Stimulated activated CD8-positive, alpha-beta memory T cell treated with anti-CD3 and anti-CD28 coated beads, Interleukin-4, amount 100 ng/mL, for 1 hour (primary cell): ENCODE results near the gene BIRC6.

ENCODE experiments used
- DNase-seq, 2 donors: peaks; one replicate each; pipeline ENCODE4 v3.0.0-alpha.2; 2020; ENCODE audit warnings: low read depth in 2 of 2, low spot score in 1 of 2

BIRC6 gene

GRCh38 chr2:32372519-32373182 is 15.8 kb downstream of the BIRC6 start:
- no peak for DNase-seq

GRCh38 chr2:32375228-32375892 is 18.5 kb downstream of the BIRC6 start:
- no peak for DNase-seq

- DNase-seq, result no peak
These were observed 19.9 kb downstream of the BIRC6 start for GRCh38 chr2:32376756-32377155.

- DNase-seq, result no peak
These were observed 21.1 kb downstream of the BIRC6 start for GRCh38 chr2:32377928-32378327.

- DNase-seq, result no peak
These were observed 22.5 kb downstream of the BIRC6 start for GRCh38 chr2:32379352-32379751.

GRCh38 chr2:32383858-32384257 is 27.0 kb downstream of the BIRC6 start:
- no peak for DNase-seq

GRCh38 chr2:32384529-32384928 is 27.7 kb downstream of the BIRC6 start:
- DNase-seq, result no peak

GRCh38 chr2:32386739-32387138 is 29.9 kb downstream of the BIRC6 start:
- DNase-seq, result no peak

GRCh38 chr2:32399221-32399620 is 42.4 kb downstream of the BIRC6 start:
- DNase-seq, result no peak

- no peak for DNase-seq
These were observed 45.3 kb downstream of the BIRC6 start for GRCh38 chr2:32402091-32402490.

GRCh38 chr2:32403782-32404181 is 47.0 kb downstream of the BIRC6 start:
- no peak for DNase-seq

GRCh38 chr2:32404691-32405090 is 47.9 kb downstream of the BIRC6 start:
- DNase-seq, result no peak

- no peak for DNase-seq
These were observed 59.7 kb downstream of the BIRC6 start for GRCh38 chr2:32416519-32416918.

- no peak for DNase-seq
These were observed 60.8 kb downstream of the BIRC6 start for GRCh38 chr2:32417659-32418058.

GRCh38 chr2:32418778-32419177 is 62.0 kb downstream of the BIRC6 start:
- DNase-seq, result no peak

- DNase-seq, result no peak
These were observed 65.3 kb downstream of the BIRC6 start for GRCh38 chr2:32422133-32422532.

- DNase-seq, result no peak
These were observed 66.7 kb downstream of the BIRC6 start for GRCh38 chr2:32423536-32423935.

GRCh38 chr2:32424739-32425138 is 67.9 kb downstream of the BIRC6 start:
- no peak for DNase-seq

- no peak for DNase-seq
These were observed 68.9 kb downstream of the BIRC6 start for GRCh38 chr2:32425719-32426141.

GRCh38 chr2:32427672-32428610 is 71.1 kb downstream of the BIRC6 start:
- DNase-seq, result no peak

- no peak for DNase-seq
These were observed 74.0 kb downstream of the BIRC6 start for GRCh38 chr2:32430804-32431203.

GRCh38 chr2:32436150-32436549 is 79.3 kb downstream of the BIRC6 start:
- DNase-seq, result no peak
